CD14-positive monocyte (primary cell): ENCODE measurements around the gene ELAVL1. TPM values are rescaled to one million over a fixed set of nuclear protein-coding genes. Genes with fewer than 3 reads are reported as not detected.

ENCODE experiments used
- DNase-seq, 3 donors: peaks; one replicate each; pipeline ENCODE4 v3.0.0-alpha.2; 2011 to 2022
- H2AFZ ChIP-seq: 2 replicates; pipeline ENCODE4 v1.6.0; 2012; ENCODE audit warnings: mild to moderate bottlenecking, low read depth, low read length, inconsistent platforms; ENCODE audit not compliant: insufficient read depth, poor library complexity, severe bottlenecking
- H3K27ac ChIP-seq, 2 donors: 1 replicate in 1 of 2; 2 replicates in 1 of 2; pipeline ENCODE4 v1.5.1; 2012 to 2013; ENCODE audit warnings: low read length in 2 of 2, control low read depth in 1 of 2, inconsistent platforms in 1 of 2, low read depth in 1 of 2, mild to moderate bottlenecking in 1 of 2
- H3K27me3 ChIP-seq, 2 donors: one replicate each; pipeline versions ENCODE4 v1.6.0 to v1.6.1; 2011 to 2013; ENCODE audit warnings: low read length in 2 of 2; ENCODE audit not compliant: control insufficient read depth in 2 of 2, insufficient read depth in 2 of 2
- H3K36me3 ChIP-seq, 2 donors: replicated peaks in 1 of 2; 1 replicate in 1 of 2; 2 replicates in 1 of 2; pipeline versions ENCODE4 v1.5.1 to v1.6.1; 2012 to 2013; ENCODE audit warnings: low read length in 2 of 2, control low read depth in 1 of 2, inconsistent platforms in 1 of 2, mild to moderate bottlenecking in 1 of 2; ENCODE audit not compliant: insufficient read depth in 2 of 2, control insufficient read depth in 1 of 2
- H3K4me1 ChIP-seq, 2 donors: 1 replicate in 1 of 2; 2 replicates in 1 of 2; pipeline versions ENCODE4 v1.5.1 to v1.6.1; 2012 to 2013; ENCODE audit warnings: low read length in 2 of 2, control low read depth in 1 of 2, inconsistent platforms in 1 of 2, mild to moderate bottlenecking in 1 of 2, moderate library complexity in 1 of 2; ENCODE audit not compliant: insufficient read depth in 2 of 2, control insufficient read depth in 1 of 2
- H3K4me2 ChIP-seq: replicated peaks from 2 replicates; pipeline ENCODE3; 2012; ENCODE audit warnings: low read length, moderate library complexity, mild to moderate bottlenecking; ENCODE audit not compliant: poor library complexity, severe bottlenecking; ENCODE audit errors: extremely low read depth
- H3K4me3 ChIP-seq, 3 experiments: fragments of 200-600 bp in 1 of 3; sonication (generic) in 1 of 3; replicated peaks in 1 of 3; 1 replicate in 2 of 3; 2 replicates in 1 of 3; pipeline ENCODE4 v1.5.1; 2011 to 2013; ENCODE audit warnings: low read length in 3 of 3, mild to moderate bottlenecking in 3 of 3, control low read depth in 2 of 3, low read depth in 2 of 3, inconsistent platforms in 1 of 3, moderate library complexity in 1 of 3
- H3K79me2 ChIP-seq: 2 replicates; pipeline ENCODE4 v1.6.0; 2012; ENCODE audit warnings: mild to moderate bottlenecking, control low read depth, inconsistent platforms, low read length, moderate library complexity; ENCODE audit not compliant: insufficient read depth
- H3K9ac ChIP-seq: 2 replicates; pipeline ENCODE4 v1.6.0; 2017; ENCODE audit warnings: low read length, mild to moderate bottlenecking; ENCODE audit not compliant: insufficient read depth, poor library complexity, severe bottlenecking
- H3K9me3 ChIP-seq, 2 donors: replicated peaks in 1 of 2; 1 replicate in 1 of 2; 2 replicates in 1 of 2; pipeline versions ENCODE4 v1.5.1 to v1.6.1; 2012 to 2013; ENCODE audit warnings: low read length in 2 of 2, control low read depth in 1 of 2; ENCODE audit not compliant: control insufficient read depth in 1 of 2, insufficient read depth in 1 of 2
- H4K20me1 ChIP-seq: 2 replicates; pipeline ENCODE4 v1.6.0; 2012; ENCODE audit warnings: mild to moderate bottlenecking, low read length, control low read depth, moderate library complexity; ENCODE audit not compliant: insufficient read depth
- H3K27ac Mint-ChIP-seq, 7 donors: one replicate each; pipeline ENCODE4 v1.8.0; 2020; ENCODE audit warnings: mild to moderate bottlenecking in 7 of 7, mixed read lengths in 7 of 7, moderate library complexity in 6 of 7, inconsistent platforms in 2 of 7
- H3K27me3 Mint-ChIP-seq, 3 donors: one replicate each; pipeline ENCODE4 v1.8.0; 2021 to 2022; ENCODE audit warnings: low read depth in 3 of 3, mild to moderate bottlenecking in 3 of 3, mixed read lengths in 3 of 3, moderate library complexity in 3 of 3, inconsistent platforms in 1 of 3
- H3K36me3 Mint-ChIP-seq, 2 donors: one replicate each; pipeline ENCODE4 v1.8.0; 2020; ENCODE audit warnings: mixed read lengths in 2 of 2, inconsistent platforms in 1 of 2, mild to moderate bottlenecking in 1 of 2
- H3K4me1 Mint-ChIP-seq: one replicate; pipeline ENCODE4 v1.8.0; 2020; ENCODE audit warnings: mild to moderate bottlenecking, mixed read lengths
- H3K4me3 Mint-ChIP-seq, 2 donors: one replicate each; pipeline ENCODE4 v1.8.0; 2020; ENCODE audit warnings: mild to moderate bottlenecking in 2 of 2, mixed read lengths in 2 of 2, moderate library complexity in 1 of 2
- H3K9me3 Mint-ChIP-seq, 7 donors: one replicate each; pipeline ENCODE4 v1.8.0; 2020 to 2022; ENCODE audit warnings: mixed read lengths in 7 of 7, mild to moderate bottlenecking in 6 of 7, moderate library complexity in 6 of 7, inconsistent platforms in 2 of 7
- CTCF ChIP-seq: fragments of 200-600 bp; IDR thresholded peaks from one replicate; pipeline ENCODE4 v1.8.0; 2022; ENCODE audit warnings: antibody characterized with exemption, mild to moderate bottlenecking
- WGBS: methylation state at CpG from one replicate; pipeline ENCODE4 v1.1.5; 2013; ENCODE audit warnings: missing lambda C conversion rate; ENCODE audit not compliant: insufficient coverage; 5-methylcytosine and 5-hydroxymethylcytosine counted together
- intact Hi-C, 2 donors: fragments of 100-400 bp; cut with micrococcal nuclease; formaldehyde crosslinking; loops; one replicate each; pipeline versions ENCODE4 v1.15.0 to v1.15.1; 2023
- polyA plus RNA-seq, 3 donors: library from polyadenylated mRNA; depleted of rRNA in 1 of 3; unstranded in 2 of 3; stranded (reverse) in 1 of 3; fragments of 300-500 nt in 2 of 3; fragments of >200 nt in 1 of 3; fragmentation: Illumina TruSeq in 2 of 3; gene quantifications; 1 replicate in 2 of 3; 2 replicates in 1 of 3; pipeline ENCODE4 v1.2.3, GENCODE V29; 2012 to 2021

The ELAVL1 gene
- polyA plus RNA-seq, 3 donors, result 25.1 to 31.1 (median 30.7) TPM

GRCh38 chr19:7921967-7922835, 83.2 kb downstream of the ELAVL1 start:
- WGBS, result 97% methylated on average over 23 of the region's 31 CpGs
- no peak overlapping the region for H2AFZ ChIP-seq
- H3K9ac ChIP-seq, result no peak overlapping the region
- Mint-ChIP-seq H3K4me3 (peak overlapping the region; percentile 31 to 75), H3K4me1 (peaks cover 43% of the 10 kb centered on the region), H3K27ac (peak overlapping the region in 4 of 7 donors; percentile 70 to 98 (median 90)), H3K27me3 (peaks cover 36 to 49% (median 37%) of the 10 kb centered on the region in 3 donors), H3K36me3 (peaks cover 19% of the 10 kb centered on the region in 2 donors), H3K9me3 (peaks cover 0 to 17% (median 9%) of the 10 kb centered on the region in 7 donors)
- peaks cover 12 to 15% of the 10 kb centered on the region in 2 donors for H3K36me3 ChIP-seq
- peaks cover 0 to 8% of the 10 kb centered on the region in 2 donors for H3K9me3 ChIP-seq
- no peak overlapping the region for H3K27ac ChIP-seq
- no peak for DNase-seq
- peaks cover 13 to 21% of the 10 kb centered on the region in 2 donors for H3K27me3 ChIP-seq
- intact Hi-C loops, result loop anchor here (5.0 to 10.0 kb wide), 3 partner anchors 50 to 1893 kb away; partner anchors contain the start of genes FBXL12 (in 1 of the 2) and PRR36 (in 1 of the 2)
- H3K79me2 ChIP-seq, result no peaks in the 10 kb centered on the region
- H3K4me3 ChIP-seq, result peak overlapping the region in 2 of 3 experiments; percentile 69 to 87
- peak overlapping the region; percentile 75 for H3K4me2 ChIP-seq
- H3K4me1 ChIP-seq, result peaks cover 32 to 60% of the 10 kb centered on the region in 2 donors
- H4K20me1 ChIP-seq, result peaks cover 7% of the 10 kb centered on the region
- TF ChIP-seq CTCF, result no peak

GRCh38 chr19:7921302-7921966, 84.0 kb downstream of the ELAVL1 start:
- intact Hi-C loops, result loop anchor here (5.0 to 10.0 kb wide), 3 partner anchors 49 to 1893 kb away; partner anchors contain the start of genes FBXL12 (in 1 of the 2) and PRR36 (in 1 of the 2)

More at GRCh38 chr19:7921302-7921966, 84.0 kb downstream of the ELAVL1 start:
- Histone ChIP-seq H3K9ac (peak overlapping the region; percentile 63), H3K79me2 (no peaks in the 10 kb centered on the region), H3K27ac (peak overlapping the region; percentile 83 to 88), H3K9me3 (peaks cover 0 to 8% of the 10 kb centered on the region in 2 donors), H3K27me3 (peaks cover 17 to 26% of the 10 kb centered on the region in 2 donors), H3K36me3 (peaks cover 12 to 15% of the 10 kb centered on the region in 2 donors), H3K4me1 (peaks cover 36 to 66% of the 10 kb centered on the region in 2 donors), H3K4me2 (peak overlapping the region; percentile 75), H3K4me3 (peak overlapping the region; percentile 41 to 87 (median 69)), H4K20me1 (peaks cover 5% of the 10 kb centered on the region), H2AFZ (peak overlapping the region; percentile 80)
- WGBS, result 53% methylated on average over 15 of the region's 17 CpGs
- Mint-ChIP-seq H3K4me3 (peak overlapping the region; percentile 91 to 99), H3K9me3 (peaks cover 0 to 22% (median 12%) of the 10 kb centered on the region in 7 donors), H3K4me1 (peaks cover 46% of the 10 kb centered on the region), H3K36me3 (peaks cover 16 to 18% of the 10 kb centered on the region in 2 donors), H3K27me3 (peaks cover 39 to 54% (median 43%) of the 10 kb centered on the region in 3 donors), H3K27ac (peak overlapping the region; percentile 90 to 99 (median 97))
- no peak for TF ChIP-seq CTCF
- DNase-seq, result no peak
